Panc1 (cell line): Measurements from ENCODE around the gene HABP4.

Experiments
- CTCF ChIP-seq: fragments of 450-650 bp; IDR thresholded peaks from 2 replicates; pipeline ENCODE4 v1.5.1; 2017; ENCODE audit warnings: mild to moderate bottlenecking
- POLR2AphosphoS5 ChIP-seq: IDR thresholded peaks from 2 replicates; pipeline ENCODE4 v1.6.1; 2012; ENCODE audit warnings: mild to moderate bottlenecking, low read depth, low read length, moderate library complexity

DNA sequence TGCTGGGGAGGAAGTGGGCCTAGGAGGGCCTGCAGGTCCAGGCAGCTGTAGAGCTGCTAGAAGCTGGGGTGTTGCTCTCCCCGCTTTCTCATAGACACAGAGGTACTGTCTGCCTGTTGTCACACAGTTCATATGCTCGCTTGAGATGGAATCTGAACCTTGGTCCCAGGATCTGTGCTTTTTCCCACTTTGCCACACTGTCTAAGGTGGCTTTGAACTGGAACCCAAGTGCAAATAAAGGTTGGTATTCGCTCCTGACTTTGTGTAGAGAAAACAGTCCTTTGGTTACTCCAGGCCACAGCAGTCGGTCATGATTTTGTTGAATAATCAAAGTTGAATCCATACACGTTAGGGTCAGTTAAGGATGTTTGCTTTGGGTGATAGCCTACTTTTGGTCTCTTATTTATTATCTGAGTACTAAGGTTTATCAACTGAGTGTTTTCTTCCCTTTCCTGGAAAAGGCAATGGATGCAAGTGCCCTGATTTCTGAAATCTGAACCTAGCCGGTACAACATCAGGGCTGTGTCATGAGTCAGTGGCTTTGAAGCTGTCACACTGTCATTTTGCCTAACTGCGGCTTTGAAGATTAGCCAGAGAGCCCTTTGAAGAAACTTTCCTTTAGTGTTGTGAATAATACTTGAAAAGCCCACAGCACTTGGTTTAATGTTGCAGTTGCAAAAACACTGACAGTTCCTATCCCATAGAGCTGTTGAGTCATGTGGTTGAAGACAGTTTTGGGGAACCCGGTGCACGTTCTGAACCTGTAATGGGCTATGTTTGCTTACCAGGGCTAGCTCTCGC, 41.3 kb downstream of the HABP4 start:
- TF ChIP-seq POLR2AphosphoS5 (no peak), CTCF (no peak)
